AG04449 (cell line): ENCODE data around the gene GMPS.
"Not testable (repeated sequence)": the region's sequence is repeated elsewhere in the genome, so short reads cannot be mapped to it uniquely, and the experiment has no call there.

ENCODE experiments used
- CTCF ChIA-PET: fragments of 350-600 bp; formaldehyde crosslinking; extraction: SDS; loops from one replicate; lab custom pipeline; 2021; ENCODE audit warnings: antibody characterized with exemption; lab: Yijun Ruan, JAX
- POLR2A ChIA-PET: fragments of 400-600, 350-600 bp; formaldehyde crosslinking; extraction: SDS; loops from one replicate; lab custom pipeline; 2020; ENCODE audit warnings: antibody characterized with exemption, inconsistent platforms; lab: Yijun Ruan, JAX
- DNase-seq: peaks from one replicate; pipeline ENCODE4 v3.0.0-alpha.2; 2010; ENCODE audit warnings: low read depth, low spot score
- H3K4me3 ChIP-seq: 2 replicates; pipeline ENCODE4 v1.5.1; 2011; ENCODE audit warnings: low read depth, mild to moderate bottlenecking, control low read depth, low read length
- TF ChIP-seq, protein P1 (sequence below): IDR thresholded peaks from one replicate; pipeline ENCODE4 v1.5.1; 2011; ENCODE audit warnings: mild to moderate bottlenecking, moderate library complexity, low read length, control low read depth, inconsistent platforms; ENCODE audit not compliant: insufficient read depth; ENCODE audit errors: missing control alignments

The GMPS gene

DNA sequence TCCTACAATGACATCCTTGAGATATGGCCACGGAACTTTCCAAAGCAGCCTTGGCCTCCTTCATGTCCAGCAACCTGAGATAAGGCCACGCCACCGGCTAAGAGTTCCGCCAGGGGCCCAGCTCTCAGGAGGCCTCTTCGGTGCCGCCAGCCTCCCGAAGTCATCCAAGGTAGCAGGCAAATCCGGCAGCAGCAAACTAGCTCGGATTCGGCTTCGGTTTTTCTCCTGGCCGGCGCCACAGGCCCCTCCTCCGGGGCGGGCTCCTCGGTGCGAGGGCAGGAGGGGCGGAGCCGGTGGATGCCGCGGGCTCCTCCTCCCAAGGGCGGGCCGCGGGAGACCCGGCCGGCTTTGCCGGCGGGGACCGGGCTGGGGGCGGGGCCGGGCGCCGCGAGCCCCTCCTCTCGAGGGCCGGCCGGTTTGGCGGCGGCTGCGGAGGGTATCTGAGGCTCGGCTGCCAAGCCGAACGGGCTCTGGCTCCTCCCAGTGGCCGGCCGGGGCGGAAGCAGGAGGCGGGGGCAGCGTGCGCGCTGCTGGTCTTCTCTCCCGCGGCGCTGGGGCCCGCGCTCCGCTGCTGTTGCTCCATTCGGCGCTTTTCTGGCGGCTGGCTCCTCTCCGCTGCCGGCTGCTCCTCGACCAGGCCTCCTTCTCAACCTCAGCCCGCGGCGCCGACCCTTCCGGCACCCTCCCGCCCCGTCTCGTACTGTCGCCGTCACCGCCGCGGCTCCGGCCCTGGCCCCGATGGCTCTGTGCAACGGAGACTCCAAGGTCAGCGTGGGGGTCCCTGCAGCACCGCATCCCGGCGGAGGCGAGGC lies at the start of gene GMPS:
TSS of gene GMPS (plus strand) at position 518 of the 812 bp plus-strand sequence. CDS start at position 739, 221 bp downstream.
- CTCF ChIA-PET: interaction anchor here (0.7 to 2.9 kb wide), 8 partner anchors 12 to 112 kb away, joined by 3 to 12 read pairs (median 4); partner anchors contain the start of gene C3orf33
- DNase-seq: peak; percentile 24
- POLR2A ChIA-PET: no interaction called here
- TF ChIP-seq, protein P1, sequence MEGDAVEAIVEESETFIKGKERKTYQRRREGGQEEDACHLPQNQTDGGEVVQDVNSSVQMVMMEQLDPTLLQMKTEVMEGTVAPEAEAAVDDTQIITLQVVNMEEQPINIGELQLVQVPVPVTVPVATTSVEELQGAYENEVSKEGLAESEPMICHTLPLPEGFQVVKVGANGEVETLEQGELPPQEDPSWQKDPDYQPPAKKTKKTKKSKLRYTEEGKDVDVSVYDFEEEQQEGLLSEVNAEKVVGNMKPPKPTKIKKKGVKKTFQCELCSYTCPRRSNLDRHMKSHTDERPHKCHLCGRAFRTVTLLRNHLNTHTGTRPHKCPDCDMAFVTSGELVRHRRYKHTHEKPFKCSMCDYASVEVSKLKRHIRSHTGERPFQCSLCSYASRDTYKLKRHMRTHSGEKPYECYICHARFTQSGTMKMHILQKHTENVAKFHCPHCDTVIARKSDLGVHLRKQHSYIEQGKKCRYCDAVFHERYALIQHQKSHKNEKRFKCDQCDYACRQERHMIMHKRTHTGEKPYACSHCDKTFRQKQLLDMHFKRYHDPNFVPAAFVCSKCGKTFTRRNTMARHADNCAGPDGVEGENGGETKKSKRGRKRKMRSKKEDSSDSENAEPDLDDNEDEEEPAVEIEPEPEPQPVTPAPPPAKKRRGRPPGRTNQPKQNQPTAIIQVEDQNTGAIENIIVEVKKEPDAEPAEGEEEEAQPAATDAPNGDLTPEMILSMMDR: peak; percentile 66
- H3K4me3 ChIP-seq: peak within 1 kb of the TSS; percentile 66

DNA sequence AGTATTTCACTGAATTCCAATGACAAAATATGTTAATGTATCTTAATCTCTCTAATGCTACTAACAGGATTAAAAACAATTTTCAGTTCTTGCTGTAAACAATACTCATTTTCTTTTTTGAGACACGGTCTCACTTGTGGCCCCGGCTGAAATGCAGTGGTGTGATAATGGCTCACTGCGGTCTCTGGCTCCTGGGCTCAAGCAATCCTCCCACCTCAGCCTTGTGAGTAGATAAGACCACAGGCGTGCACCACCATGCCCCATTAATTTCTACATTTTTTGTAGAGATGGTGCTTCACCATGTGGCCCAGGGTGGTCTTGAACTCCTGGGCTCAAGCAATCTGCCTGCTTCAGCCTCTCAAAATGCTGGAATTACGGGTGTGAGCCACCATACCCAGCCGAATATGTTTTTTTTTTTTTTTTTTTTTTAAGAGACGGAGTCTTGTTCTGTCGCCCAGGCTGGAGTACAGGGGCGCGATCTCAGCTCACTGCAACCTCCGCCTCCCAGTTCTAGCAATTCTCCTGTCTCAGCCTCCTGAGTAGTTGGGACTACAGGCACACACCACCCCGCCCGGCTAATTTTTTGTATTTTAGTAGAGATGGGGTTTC lies 41.9 kb upstream of the GMPS start:
- CTCF ChIA-PET: interaction anchor here (0.7 to 3.3 kb wide), 2 partner anchors 22 to 143 kb away, joined by 3 to 16 read pairs; partner anchors contain the start of gene C3orf33
- POLR2A ChIA-PET: not testable (repeated sequence)

DNA sequence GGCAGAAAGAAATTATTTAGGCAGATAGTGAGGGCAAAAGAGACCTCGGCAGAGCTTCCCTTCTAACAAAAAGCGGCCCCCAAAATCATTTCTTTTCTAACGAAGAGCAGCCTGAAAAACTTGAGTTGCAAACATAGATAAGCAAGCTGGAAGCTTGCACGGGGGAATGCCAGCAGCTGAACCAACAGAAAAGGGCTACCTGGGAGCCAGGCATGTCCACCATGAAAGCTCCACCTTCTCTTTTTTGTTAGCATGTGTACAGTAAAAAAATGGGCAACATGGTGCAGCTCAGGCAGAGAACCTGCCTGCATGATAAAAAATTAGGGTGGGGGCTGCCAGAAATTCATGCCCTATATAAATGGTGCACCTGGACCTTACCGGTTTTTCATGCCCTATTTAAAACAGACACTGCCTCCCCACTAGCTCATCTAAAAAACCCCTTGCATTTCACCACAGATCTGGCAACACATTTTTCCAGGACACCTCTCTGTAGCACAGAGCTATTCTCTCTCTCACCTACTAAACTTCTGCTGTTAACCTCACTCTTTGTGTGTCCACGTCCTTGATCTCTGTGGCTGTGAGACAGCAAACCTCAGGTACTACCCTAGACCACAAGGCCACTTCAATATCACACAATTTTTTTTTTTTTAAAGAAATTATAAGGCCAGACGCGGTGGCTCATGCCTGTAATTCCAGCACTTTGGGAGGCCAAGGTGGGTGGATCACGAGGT lies 34.9 kb upstream of the GMPS start:
- no peak for DNase-seq
- POLR2A ChIA-PET: no interaction called here
- CTCF ChIA-PET: interaction anchor here (1.1 kb wide), 1 partner anchor 29 kb away, joined by 4 read pairs; the partner anchor contains the start of gene C3orf33
- no peak overlapping the region for H3K4me3 ChIP-seq
- TF ChIP-seq, protein P1: no peak

More for the DNA sequence above, 41.9 kb upstream of the GMPS start:
- DNase-seq, H3K4me3 ChIP-seq: not testable (repeated sequence)

DNA sequence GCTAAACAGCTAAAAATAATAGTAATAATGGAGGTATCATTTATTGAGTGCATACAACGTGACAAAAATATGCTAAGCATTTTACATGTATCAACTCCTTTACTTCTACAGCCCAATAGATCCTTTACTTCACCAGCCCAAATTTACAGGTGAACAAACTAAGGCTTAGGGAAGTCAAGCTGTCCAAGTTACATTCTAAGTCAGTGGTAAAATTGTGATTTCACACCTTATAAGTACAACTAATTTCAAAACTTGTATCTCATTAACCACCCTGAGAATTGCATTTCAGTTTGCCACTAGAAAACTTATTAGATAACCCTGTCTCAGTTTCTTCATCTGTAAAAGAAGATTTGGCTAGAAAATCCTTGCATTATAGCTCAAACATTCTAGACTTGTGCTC lies 26.9 kb upstream of the GMPS start:
- no peak overlapping the region for H3K4me3 ChIP-seq
- DNase-seq: no peak
- ChIA-PET POLR2A (no interaction called here), CTCF (interaction anchor here (0.9 kb wide), 1 partner anchor 37 kb away, joined by 5 read pairs; the partner anchor contains the start of gene C3orf33)
- TF ChIP-seq, protein P1: no peak

DNA sequence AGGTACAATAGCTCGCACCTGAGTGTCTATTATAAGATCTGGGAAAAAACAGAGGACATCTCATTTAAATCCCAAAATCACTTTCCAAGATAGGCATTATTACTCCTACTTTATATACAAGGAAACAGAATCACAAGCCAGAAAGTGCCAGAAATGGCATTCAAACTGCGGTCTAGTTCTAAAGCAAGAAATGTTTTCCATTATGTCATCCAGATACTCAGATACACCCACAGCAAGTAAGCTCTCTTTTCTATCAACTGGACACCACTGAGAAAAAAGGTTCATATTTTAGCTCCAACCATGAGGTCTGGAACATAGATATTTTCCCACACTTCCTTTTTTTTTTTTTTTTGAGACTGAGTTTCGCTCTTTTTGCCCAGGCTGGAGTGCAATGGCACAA lies 24.3 kb upstream of the GMPS start:
- POLR2A ChIA-PET: no interaction called here
- CTCF ChIA-PET: interaction anchor here (0.9 kb wide), 1 partner anchor 40 kb away, joined by 7 read pairs; the partner anchor contains the start of gene C3orf33
- H3K4me3 ChIP-seq: no peak overlapping the region

DNA sequence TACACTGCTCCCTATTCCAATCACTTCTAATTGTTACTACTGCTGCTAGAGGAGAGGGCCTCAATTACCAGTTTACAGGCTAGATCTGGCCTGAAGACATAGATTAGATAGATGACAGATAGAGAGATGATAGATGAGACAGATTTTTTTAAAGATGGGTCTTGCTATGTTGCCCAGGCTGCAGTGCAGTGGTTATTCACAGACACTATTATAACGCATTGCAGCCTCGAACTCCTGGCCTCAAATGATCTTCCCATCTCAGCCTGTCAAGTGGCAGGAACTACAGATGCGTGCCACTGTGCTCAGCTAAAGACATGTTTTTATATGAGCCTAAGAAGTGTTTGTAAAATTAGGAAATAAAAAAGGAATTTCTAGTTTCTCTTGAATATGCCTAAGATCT lies 22.5 kb upstream of the GMPS start:
- ChIA-PET POLR2A (no interaction called here), CTCF (interaction anchor here (2.0 kb wide), 1 partner anchor 42 kb away, joined by 10 read pairs; the partner anchor contains the start of gene C3orf33)
- TF ChIP-seq, protein P1: no peak
- no peak overlapping the region for H3K4me3 ChIP-seq
- no peak for DNase-seq

More for the DNA sequence above, 24.3 kb upstream of the GMPS start:
- TF ChIP-seq, protein P1: no peak
- no peak for DNase-seq

DNA sequence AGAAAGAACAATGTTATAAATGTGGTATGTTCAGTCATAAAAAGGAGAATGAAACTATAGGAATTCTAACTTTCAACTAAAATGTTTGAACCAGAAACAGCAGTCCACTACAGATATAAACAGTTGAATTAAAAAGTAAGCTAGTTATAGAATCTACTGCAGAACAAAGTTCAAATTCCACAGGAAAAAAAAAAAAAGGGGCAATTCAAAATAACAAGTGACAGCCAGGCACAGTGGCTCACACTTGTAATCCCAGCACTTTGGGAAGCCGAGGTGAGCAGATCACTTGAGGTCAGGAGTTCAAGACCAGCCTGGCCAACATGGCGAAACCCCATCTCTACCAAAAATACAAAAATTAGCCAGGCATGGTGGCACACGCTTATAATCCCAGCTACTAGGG lies 21.0 kb upstream of the GMPS start:
- CTCF ChIA-PET: interaction anchor here (1.5 to 2.0 kb wide), 2 partner anchors 9 to 43 kb away, joined by 4 to 10 read pairs; partner anchors contain the start of gene C3orf33
- H3K4me3 ChIP-seq, DNase-seq, POLR2A ChIA-PET: not testable (repeated sequence)
